Stimulated activated effector memory CD8-positive, alpha-beta T cell treated with anti-CD3 and anti-CD28 coated beads, Interleukin-12 subunit alpha, Interleukin-12 subunit beta, amount 100 ng/mL, for 72 hours (primary cell): ENCODE data around the gene SPATA20.

Source experiments
- ATAC-seq: fragments of 150-1000 bp; cut with Tn5 transposase; 2 replicates; pipeline ENCODE4 v1.10.0; 2021
- DNase-seq, 2 donors: peaks; one replicate each; pipeline ENCODE4 v3.0.0; 2021 to 2022; ENCODE audit warnings: low spot score in 2 of 2
- H3K27ac Mint-ChIP-seq: one replicate; pipeline ENCODE4 v1.8.0; 2022; ENCODE audit warnings: mild to moderate bottlenecking, mixed read lengths
- H3K36me3 Mint-ChIP-seq: one replicate; pipeline ENCODE4 v1.8.0; 2022; ENCODE audit warnings: mild to moderate bottlenecking, mixed read lengths
- H3K4me1 Mint-ChIP-seq: one replicate; pipeline ENCODE4 v1.8.0; 2022; ENCODE audit warnings: mixed read lengths
- H3K4me3 Mint-ChIP-seq: one replicate; pipeline ENCODE4 v1.8.0; 2022; ENCODE audit warnings: mild to moderate bottlenecking, mixed read lengths
- H3K9me3 Mint-ChIP-seq: one replicate; pipeline ENCODE4 v1.8.0; 2022; ENCODE audit warnings: mixed read lengths

The SPATA20 gene

DNA sequence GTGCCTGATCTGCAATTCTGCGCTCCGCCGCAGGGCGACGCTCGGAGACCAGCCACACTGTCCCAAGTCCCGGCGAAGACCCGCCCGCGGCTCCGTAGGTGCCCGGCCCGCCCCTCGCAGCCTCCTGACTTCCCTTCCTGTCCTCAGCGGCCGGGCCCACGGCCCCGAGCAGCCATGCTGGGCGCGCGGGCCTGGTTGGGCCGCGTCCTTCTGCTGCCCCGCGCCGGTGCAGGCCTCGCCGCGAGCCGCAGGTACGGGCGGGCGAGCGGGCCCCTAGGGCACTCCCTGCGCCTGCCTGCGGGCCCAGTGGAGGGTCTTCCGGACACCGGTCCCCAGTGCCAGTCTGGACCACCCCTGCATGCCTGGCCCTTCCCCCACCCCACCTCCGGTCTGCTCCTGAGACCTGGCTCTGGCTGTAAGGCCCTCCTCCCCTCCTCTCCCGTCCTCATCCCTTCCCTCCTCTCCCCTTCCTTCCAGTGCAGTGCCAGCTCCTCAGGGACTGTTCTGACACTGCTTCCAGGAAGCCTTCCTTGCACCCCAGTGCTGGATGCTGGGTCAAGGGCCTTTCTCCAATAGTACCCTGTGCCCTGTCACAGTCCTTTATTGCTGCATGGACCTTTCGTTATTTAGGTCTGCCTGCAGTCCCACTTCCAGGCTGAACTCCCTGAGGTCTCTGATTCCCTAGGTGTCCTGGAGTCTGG, at the start of gene SPATA20:
SPATA20 (plus strand) TSS at position 140 of the 701 bp plus-strand sequence; CDS start at position 175, 35 bp downstream.
- peak within 1 kb of the TSS; percentile 73 for H3K4me3 Mint-ChIP-seq

DNA sequence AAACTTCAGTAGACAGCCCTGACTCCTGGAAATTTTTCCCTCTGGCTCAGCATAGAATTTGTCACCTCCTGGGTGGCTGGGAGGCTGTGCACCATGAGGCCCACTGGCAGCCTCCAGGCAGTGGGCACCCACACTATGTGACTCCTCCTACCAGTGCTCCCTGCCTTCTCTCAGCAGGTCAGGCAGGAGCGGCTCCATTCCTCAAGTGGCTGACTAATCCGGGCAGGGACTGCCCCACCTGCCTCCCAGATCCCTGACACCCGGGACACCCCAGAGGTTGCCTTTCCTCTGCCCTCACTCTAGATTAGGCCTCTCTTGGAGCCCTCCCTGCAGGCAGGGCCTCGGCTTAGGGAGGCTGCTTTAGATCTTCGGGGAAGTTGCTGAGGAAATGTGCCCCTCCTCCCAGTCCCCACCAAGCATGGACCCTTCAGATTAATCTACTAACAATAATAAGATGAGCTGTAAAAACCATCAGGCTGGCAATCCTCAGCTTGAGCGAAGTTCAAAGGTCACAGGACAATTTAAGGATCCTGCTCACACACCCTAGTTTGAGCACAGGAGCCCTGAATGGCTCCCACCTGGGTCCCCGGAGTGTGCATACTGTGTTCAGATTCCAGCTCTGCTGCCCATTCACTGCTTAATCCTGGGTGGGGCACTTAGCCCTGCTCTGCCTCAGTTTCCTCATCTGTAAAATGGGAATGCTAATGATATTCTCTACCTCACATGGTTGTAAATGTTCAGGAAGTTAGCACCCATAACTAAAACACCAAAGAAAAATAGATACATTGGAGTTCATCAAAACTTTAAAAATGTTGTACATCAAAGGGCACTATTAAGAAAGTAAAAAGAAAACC, 48.7 kb upstream of the SPATA20 start:
- no peak overlapping the region for H3K4me3 Mint-ChIP-seq
- no peak overlapping the region for H3K27ac Mint-ChIP-seq
- no peaks in the 10 kb centered on the region for H3K4me1 Mint-ChIP-seq
- ATAC-seq (no peak), DNase-seq (no peak)
- no peaks in the 10 kb centered on the region for H3K36me3 Mint-ChIP-seq
- H3K9me3 Mint-ChIP-seq = no peaks in the 10 kb centered on the region

More for the DNA sequence above, at the start of gene SPATA20:
- no peaks in the 10 kb centered on the region for H3K9me3 Mint-ChIP-seq
- peak; percentile 76 to 92 for DNase-seq
- ATAC-seq = peak; percentile 94
- peak within 1 kb of the TSS; percentile 83 for H3K27ac Mint-ChIP-seq
- peaks cover 14% of the 10 kb centered on the region for H3K36me3 Mint-ChIP-seq
- H3K4me1 Mint-ChIP-seq = peaks cover 24% of the 10 kb centered on the region

DNA sequence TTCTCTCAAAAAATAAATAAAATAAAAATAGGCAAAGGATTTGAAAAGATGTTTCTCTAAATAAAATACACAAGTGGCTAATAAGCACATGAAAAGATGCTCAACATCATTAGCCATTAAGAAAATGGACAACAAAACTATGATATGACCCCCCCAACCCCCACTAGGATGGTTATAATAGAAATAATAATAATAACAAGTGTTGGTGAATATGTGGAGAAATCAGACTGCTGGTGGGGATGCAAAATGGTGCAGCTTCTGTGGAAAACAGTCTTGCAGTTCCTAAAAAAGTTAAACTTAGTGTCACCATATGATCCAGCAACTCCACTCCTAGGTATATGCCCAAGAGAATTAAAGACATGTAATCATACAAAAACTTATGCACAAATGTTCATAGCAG, 47.7 kb upstream of the SPATA20 start:
- Mint-ChIP-seq H3K4me1 (peaks cover 7% of the 10 kb centered on the region), H3K27ac (no peak overlapping the region), H3K36me3 (no peaks in the 10 kb centered on the region), H3K9me3 (no peaks in the 10 kb centered on the region), H3K4me3 (no peak overlapping the region)
- DNase-seq (no peak), ATAC-seq (no peak)

DNA sequence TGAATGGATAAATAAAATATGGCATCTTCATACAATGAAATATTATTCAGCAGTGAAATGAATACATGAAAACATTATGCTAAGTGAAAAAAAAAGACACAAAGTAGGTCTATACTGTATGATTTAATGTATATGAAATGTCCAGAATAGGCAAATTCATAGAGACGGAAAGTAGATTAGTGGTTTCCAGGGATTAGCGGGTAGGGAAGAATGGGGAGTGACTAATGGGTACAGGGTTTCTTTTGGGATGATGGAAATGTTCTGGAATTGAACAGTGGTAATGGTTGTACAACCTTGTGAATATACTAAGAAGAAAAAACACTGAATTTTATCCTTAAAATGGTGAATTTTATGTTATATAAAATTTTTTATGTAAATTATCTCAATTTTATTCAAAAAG, 47.3 kb upstream of the SPATA20 start:
- Mint-ChIP-seq H3K4me3 (no peak overlapping the region), H3K36me3 (no peaks in the 10 kb centered on the region), H3K9me3 (no peaks in the 10 kb centered on the region), H3K27ac (no peak overlapping the region), H3K4me1 (peaks cover 7% of the 10 kb centered on the region)
- ATAC-seq = no peak
- no peak for DNase-seq

DNA sequence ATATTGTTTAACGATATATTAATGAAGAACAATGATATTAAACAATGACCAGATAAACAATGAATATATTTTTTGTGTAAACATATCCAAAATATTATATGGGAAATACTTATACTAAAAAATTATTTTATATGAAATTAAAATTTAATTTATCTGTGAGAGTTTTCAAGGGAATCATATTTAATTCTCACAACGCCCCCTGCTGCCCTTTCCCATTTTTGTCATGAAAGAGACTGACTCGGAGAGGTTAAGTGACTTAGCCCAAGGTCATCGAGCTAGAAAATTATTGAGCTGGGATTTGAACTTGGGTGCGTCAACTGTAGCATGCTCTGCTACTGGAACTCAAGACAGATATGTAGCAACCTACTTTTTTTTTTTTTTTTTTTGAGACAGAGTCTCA, 45.9 kb upstream of the SPATA20 start:
- Mint-ChIP-seq H3K27ac (no peak overlapping the region), H3K9me3 (no peaks in the 10 kb centered on the region), H3K4me3 (no peak overlapping the region), H3K36me3 (no peaks in the 10 kb centered on the region), H3K4me1 (peaks cover 7% of the 10 kb centered on the region)
- ATAC-seq = no peak
- no peak for DNase-seq

DNA sequence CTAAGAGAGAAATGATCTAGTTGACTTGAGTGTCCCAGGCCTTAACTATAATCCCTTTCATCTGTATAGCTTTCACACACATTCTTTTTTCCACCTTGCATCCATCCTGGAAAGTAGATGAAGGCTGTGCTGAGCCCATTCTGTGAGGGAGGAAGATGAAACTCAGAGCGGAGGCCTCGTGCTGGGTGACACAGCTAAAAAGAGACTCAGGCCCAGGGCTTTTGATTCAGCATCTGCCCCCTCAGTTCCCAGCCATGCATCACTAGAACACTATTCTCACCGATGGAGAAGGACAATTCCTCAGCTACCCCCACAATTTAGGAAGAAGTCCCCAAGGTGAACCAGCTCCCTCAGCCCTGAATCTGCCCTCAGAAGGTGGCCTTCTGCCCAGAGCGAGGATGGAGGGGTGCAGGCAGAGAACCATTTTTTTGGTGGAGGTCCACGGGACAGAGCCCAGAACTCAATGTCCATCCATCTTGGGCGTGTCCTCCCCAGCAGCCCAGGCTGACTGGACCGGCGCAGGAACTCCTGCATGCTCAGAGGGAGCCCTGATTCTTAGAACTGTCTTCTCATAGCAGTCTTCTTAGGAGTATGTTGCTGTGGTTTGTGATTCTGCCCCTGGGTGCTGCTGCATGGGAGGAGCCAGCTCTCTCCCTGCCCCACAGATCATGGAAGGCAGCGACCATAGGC, 44.5 kb upstream of the SPATA20 start:
- Mint-ChIP-seq H3K9me3 (no peaks in the 10 kb centered on the region), H3K36me3 (no peaks in the 10 kb centered on the region), H3K27ac (no peak overlapping the region), H3K4me1 (peaks cover 8% of the 10 kb centered on the region), H3K4me3 (no peak overlapping the region)
- peak; percentile 17 for ATAC-seq
- no peak for DNase-seq

DNA sequence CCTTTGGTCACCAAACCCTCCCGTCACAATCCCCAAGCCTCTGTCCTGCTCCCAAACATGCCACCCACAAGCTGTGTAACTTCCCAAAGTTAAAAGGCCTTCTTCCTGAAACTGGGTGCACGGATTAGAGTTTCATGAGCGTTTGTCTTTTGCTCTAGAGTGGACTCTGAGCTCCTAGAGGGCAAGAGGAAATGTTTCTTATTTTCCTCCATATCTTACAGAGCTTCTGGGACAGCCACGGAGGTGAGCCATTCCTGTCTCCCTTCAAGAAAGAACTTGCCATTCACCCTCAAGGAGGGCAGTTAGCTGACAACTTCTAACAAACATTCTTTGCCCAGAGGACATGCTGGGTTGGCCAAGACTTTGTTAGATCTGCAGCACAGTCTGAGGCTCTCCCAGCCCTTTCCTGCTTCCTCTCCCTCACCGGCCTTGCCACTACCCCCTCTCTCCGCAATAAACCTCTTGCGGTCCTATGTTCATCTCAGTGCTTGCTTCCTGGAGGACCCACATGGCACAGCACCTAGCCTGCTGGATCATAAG, 41.3 kb upstream of the SPATA20 start:
- peaks cover 31% of the 10 kb centered on the region for H3K4me1 Mint-ChIP-seq
- H3K9me3 Mint-ChIP-seq = no peaks in the 10 kb centered on the region
- H3K4me3 Mint-ChIP-seq = no peak overlapping the region
- H3K27ac Mint-ChIP-seq = no peak overlapping the region
- ATAC-seq (no peak), DNase-seq (no peak)
- H3K36me3 Mint-ChIP-seq = no peaks in the 10 kb centered on the region

DNA sequence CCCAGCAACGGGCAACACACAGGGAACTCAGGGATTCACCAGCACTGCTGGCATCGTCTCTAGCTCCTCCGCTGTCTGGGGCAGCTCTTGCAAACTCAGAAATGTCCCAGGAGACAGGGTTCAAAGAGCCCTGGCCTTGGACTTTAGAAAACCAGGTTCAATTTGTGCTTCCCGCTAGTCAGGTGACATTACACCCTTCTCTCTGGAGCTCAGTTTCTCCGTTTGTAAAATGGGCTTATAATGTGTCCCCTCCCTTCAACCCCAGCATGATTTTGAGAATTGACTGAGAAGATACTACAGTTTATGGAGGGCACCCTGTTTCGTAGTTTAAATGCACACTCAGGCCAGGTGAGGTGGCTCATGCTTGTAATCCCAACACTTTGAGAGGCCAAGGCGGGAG, 40.7 kb upstream of the SPATA20 start:
- ATAC-seq = no peak
- no peaks in the 10 kb centered on the region for H3K9me3 Mint-ChIP-seq
- H3K4me3 Mint-ChIP-seq = no peak overlapping the region
- no peak for DNase-seq
- H3K27ac Mint-ChIP-seq = no peak overlapping the region
- H3K4me1 Mint-ChIP-seq = peaks cover 37% of the 10 kb centered on the region
- H3K36me3 Mint-ChIP-seq = no peaks in the 10 kb centered on the region

DNA sequence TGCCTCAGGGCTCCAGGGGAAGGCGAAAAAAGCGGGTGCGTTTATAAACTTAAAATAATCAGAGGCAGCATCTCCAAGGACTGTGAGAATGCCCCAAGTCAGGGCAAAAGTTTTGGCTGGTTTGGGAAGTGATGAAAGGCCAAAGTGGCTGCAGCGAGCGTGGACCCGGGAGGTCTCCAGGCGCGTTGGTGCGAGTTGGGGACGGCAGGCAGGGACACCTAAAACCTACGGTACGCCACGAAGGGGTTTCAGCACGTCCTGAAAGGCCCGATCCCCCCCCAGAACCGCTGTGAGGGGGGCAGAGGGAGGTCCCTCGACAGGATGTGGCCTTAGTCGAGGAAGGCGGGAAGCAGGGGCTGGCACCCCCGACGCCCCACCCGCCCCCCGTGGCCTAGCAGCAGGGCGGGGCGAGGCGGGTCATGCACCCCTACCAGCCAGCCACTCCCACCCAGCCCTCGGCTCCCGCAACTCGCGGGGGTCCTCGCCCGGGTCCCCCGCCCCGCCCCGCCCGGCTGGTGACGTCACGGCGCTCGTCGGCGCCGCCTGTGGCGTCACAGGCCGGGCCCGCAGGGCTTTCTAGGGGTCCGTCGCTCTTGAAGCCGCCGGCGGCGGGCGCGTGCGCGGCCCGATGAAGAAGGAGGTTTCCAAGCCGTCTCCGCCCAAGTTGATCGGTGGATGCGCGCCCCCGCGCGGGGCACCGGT, 39.0 kb upstream of the SPATA20 start, which contains the start of gene MYCBPAP:
MYCBPAP (plus strand) TSS at position 569 of the 702 bp plus-strand sequence. CDS start 236 bp downstream, outside the sequence.
- H3K4me3 Mint-ChIP-seq = peak within 1 kb of the TSS; percentile 92
- H3K9me3 Mint-ChIP-seq = no peaks in the 10 kb centered on the region
- no peaks in the 10 kb centered on the region for H3K36me3 Mint-ChIP-seq
- peak; percentile 67 to 90 for DNase-seq
- H3K4me1 Mint-ChIP-seq = peaks cover 50% of the 10 kb centered on the region
- peak; percentile 79 for ATAC-seq
- peak within 1 kb of the TSS; percentile 93 for H3K27ac Mint-ChIP-seq

DNA sequence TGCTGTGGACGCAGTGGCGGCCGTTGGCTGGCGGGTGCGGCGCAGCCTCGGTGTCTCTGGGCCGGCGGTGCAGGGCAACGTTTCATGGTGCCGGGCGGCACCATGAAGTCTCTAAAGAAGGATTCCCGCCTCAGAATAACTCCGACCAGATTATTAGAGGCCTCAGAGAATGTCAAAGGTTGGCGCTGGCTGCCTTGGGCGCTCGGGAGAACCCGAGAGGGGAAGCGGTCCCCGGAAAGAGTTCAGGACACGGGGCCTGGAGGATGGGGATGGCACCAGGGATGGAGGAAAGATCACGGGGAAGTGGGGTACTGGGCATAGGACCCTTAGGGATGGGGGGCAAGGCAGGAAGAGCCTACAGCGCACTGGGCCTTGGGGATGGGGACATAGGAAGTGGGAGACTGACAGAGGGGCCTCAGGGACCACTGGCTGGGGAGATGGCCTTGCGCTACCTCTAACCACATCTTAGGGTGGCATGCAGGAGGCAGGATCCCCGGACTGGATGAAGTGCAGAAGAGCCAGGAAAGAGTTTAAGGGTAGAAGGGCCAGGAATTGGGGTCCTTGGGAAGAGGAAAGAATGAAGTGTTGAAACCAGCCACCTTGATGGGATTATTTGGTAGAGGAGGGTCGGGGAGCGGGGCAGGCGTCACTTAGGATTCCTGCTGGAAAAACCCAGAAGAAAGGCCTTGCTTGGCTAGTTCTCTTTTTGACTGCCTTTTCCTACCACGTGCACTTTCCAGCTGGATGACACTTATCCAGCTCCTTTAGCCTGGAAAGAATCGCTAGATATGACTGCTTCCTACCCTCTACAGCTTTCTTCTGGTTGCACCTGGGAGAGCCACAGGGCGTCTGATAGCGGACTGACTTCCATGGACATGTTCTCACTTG, 38.2 kb upstream of the SPATA20 start:
- Mint-ChIP-seq H3K4me3 (peak overlapping the region; percentile 92), H3K27ac (peak overlapping the region; percentile 93), H3K4me1 (peaks cover 45% of the 10 kb centered on the region), H3K36me3 (no peaks in the 10 kb centered on the region), H3K9me3 (no peaks in the 10 kb centered on the region)
- ATAC-seq (no peak), DNase-seq (no peak)

DNA sequence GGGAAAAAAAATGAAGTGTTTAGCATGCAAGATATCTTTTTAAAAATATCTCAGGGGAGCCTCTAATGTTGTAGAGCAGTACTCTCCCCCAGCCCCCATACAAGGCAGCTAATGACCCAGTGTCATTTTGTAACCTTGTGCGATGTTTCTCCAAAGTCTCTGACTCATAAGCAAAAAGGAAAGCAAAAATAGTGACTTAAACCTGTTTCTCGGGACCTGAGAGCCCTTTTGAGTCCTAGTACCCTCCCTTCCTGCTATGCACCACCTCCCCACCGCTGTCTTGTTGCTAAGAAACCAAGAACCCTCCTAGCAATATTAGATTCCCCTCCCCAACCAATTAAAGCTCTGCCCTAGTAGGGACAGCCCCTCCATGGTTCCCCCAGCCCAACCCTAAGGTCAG, 35.9 kb upstream of the SPATA20 start:
- Mint-ChIP-seq H3K9me3 (no peaks in the 10 kb centered on the region), H3K36me3 (no peaks in the 10 kb centered on the region), H3K27ac (peak overlapping the region; percentile 88), H3K4me1 (peaks cover 44% of the 10 kb centered on the region), H3K4me3 (peak overlapping the region; percentile 64)
- peak in 1 of 2 donors; percentile 81 for DNase-seq
- ATAC-seq = peak; percentile 85

DNA sequence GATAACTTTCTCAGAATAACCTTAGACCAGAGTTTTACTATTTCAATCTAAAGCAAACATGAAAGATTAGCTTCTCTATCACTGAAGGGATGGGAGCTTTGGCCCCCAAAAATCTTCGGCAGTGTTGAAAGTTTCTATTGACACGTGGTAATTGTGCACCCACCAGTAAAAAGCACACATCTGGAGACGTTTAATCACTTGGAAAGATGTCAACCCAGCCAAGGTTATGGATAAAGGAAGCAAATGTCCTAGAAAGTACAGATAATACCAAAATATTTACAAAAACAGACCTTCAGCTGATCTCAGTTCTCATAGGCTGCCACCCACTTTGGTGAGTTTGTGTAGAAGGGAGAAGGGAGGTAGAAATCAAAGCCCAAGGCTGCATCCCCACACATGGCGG, 33.5 kb upstream of the SPATA20 start:
- no peak overlapping the region for H3K4me3 Mint-ChIP-seq
- H3K4me1 Mint-ChIP-seq = peaks cover 37% of the 10 kb centered on the region
- DNase-seq (no peak), ATAC-seq (no peak)
- no peaks in the 10 kb centered on the region for H3K36me3 Mint-ChIP-seq
- H3K9me3 Mint-ChIP-seq = no peaks in the 10 kb centered on the region
- no peak overlapping the region for H3K27ac Mint-ChIP-seq

DNA sequence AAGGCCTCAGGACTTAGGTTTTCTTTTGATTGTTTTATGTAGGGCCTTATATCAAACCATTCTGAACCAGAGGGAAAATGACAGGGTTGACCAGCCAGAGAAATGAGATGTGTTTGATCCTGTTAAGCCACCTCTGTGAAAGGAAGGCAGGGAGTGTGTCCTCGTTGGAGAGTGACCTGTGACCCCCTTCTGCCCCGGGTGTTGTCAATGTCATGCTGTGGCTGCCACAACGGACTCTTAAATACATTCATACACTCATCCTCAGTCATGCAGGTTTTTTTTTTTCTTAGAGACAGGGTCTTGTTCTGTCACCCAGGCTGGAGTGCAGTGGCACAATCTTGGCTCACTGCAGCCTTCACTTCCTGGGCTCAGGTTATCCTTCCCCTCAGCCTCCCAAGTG, 32.6 kb upstream of the SPATA20 start:
- Mint-ChIP-seq H3K27ac (no peak overlapping the region), H3K36me3 (no peaks in the 10 kb centered on the region), H3K4me1 (peaks cover 28% of the 10 kb centered on the region), H3K4me3 (no peak overlapping the region), H3K9me3 (no peaks in the 10 kb centered on the region)
- no peak for ATAC-seq
- DNase-seq = no peak
